Omental fat pad (tissue), 4 donors: Measurements from ENCODE around the gene DCLRE1C. TPM values are rescaled to one million over a fixed set of nuclear protein-coding genes. Genes with fewer than 3 reads are reported as not detected.

ENCODE experiments used
- ATAC-seq: fragments of 150-250 bp; one replicate; pipeline ENCODE4 v1.9.1; 2016; ENCODE audit warnings: mild to moderate bottlenecking, moderate library complexity; ENCODE audit not compliant: low FRiP score
- DNase-seq: peaks from one replicate; pipeline ENCODE4 v3.0.0-alpha.2; 2019; ENCODE audit warnings: low spot score
- CTCF ChIP-seq, 3 donors: fragments of 450-650 bp; IDR thresholded peaks; one replicate each; pipeline ENCODE4 v1.5.1; 2016 to 2017; ENCODE audit warnings: antibody characterized with exemption in 3 of 3, mild to moderate bottlenecking in 3 of 3, moderate library complexity in 2 of 3
- total RNA-seq, 4 donors: library from RNA; depleted of rRNA; stranded (reverse); fragments of >200 nt; gene quantifications; one replicate each; pipeline ENCODE4 v1.1.0, GENCODE V29; 2016

DCLRE1C gene
- total RNA-seq, 4 donors from 2014 or later = 5.9 to 12.5 (median 7.1) TPM

DNA sequence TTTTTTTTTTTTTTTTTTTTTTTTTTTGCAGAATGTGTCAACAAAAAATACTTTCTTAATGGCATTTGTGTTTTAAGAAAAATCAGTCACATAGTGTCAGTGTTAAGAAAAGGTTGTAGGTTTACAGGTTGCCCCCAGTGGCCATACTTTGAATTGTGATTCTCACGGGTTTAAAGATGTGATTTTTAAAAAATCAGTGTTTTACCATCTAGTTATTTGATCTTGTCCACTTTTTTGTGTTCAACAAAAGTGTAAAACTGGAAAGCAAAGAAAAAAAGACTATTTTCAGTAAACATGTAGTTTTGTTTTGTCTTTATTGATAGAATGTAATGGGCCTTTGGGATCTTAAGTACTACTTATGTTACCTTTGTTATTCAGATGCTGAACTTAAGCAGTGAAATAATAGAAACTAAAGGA, 49.6 kb downstream of the DCLRE1C start:
- ATAC-seq = no peak
- no peak for TF ChIP-seq CTCF (IDR thresholded peaks at IDR 0.05)
- no peak for DNase-seq

DNA sequence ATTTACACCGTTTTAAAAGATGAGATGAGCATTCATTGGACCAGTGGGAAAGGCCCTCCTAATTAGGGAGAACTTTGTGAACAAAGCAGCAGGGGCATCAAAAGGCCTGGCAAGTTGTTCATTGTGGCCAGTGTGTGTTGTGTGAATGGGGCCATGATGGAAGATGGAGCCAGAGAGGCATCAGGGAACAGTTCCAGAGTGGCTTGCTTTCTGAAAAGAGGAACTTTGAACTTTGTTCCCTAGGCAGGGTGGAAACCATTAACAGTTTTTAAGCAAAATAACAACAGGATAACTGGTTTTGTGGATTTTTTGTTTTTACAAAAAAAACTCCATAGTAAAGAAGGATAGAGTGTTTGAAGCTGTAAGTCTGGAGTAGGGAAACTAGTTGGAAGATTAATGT, 62.7 kb downstream of the DCLRE1C start:
- DNase-seq = no peak
- no peak for TF ChIP-seq CTCF (IDR thresholded peaks at IDR 0.05)
- no peak for ATAC-seq

- no peak for ATAC-seq
- no peak for DNase-seq
- TF ChIP-seq CTCF (IDR thresholded peaks at IDR 0.05) = no peak
Observed at GRCh38 chr10:14889318-14889717, 64.6 kb downstream of the DCLRE1C start.

GRCh38 chr10:14884082-14884481, 69.8 kb downstream of the DCLRE1C start:
- TF ChIP-seq CTCF (IDR thresholded peaks at IDR 0.05) = no peak
- ATAC-seq (no peak), DNase-seq (no peak)

DNA sequence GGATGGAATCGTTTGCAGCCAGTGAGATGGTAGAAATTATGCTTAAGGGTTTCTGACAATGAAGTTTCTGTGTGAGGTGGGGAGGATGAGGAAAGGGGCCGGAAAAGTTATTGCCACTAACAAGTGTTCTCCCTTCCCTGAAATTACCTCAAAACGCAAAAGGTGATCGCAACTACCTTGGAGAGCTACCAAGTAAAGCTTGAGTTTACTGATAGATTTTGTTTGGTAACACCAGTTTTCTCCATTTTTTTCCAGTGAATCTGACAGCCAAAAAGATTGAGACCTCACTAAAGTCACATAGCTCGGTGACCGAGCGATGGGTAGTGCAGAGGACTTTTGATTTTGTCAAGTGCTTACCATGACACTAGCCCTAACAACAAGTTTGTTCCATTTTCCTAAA, 73.7 kb downstream of the DCLRE1C start:
- TF ChIP-seq CTCF (IDR thresholded peaks at IDR 0.05) = no peak
- ATAC-seq (no peak), DNase-seq (no peak)

GRCh38 chr10:14879928-14880193, 74.0 kb downstream of the DCLRE1C start:
- TF ChIP-seq CTCF (IDR thresholded peaks at IDR 0.05) = no peak
- no peak for ATAC-seq
- no peak for DNase-seq

GRCh38 chr10:14879124-14879927, 74.6 kb downstream of the DCLRE1C start:
- ATAC-seq (no peak), DNase-seq (no peak)
- no peak for TF ChIP-seq CTCF (IDR thresholded peaks at IDR 0.05)
